Right lung (tissue), 5 donors: ENCODE measurements around the gene FBXO30. TPM values are rescaled to one million over a fixed set of nuclear protein-coding genes. Genes with fewer than 3 reads are reported as not detected.

Experiments used
- DNase-seq, 2 donors: peaks; one replicate each; pipeline ENCODE4 v3.0.0-alpha.2; 2013
- polyA plus RNA-seq, 5 donors: library from polyadenylated mRNA; unstranded; fragments of 120-200 nt; gene quantifications; one replicate each; pipeline versions ENCODE4 v1.2.1 to v1.2.3, GENCODE V29; 2013; ENCODE audit warnings: inconsistent platforms in 1 of 5, low replicate concordance in 1 of 5; ENCODE audit not compliant: insufficient read length in 5 of 5, insufficient read depth in 1 of 5

The FBXO30 gene
- polyA plus RNA-seq, 5 donors: 8.3 to 14.0 (median 10.5) TPM

DNA sequence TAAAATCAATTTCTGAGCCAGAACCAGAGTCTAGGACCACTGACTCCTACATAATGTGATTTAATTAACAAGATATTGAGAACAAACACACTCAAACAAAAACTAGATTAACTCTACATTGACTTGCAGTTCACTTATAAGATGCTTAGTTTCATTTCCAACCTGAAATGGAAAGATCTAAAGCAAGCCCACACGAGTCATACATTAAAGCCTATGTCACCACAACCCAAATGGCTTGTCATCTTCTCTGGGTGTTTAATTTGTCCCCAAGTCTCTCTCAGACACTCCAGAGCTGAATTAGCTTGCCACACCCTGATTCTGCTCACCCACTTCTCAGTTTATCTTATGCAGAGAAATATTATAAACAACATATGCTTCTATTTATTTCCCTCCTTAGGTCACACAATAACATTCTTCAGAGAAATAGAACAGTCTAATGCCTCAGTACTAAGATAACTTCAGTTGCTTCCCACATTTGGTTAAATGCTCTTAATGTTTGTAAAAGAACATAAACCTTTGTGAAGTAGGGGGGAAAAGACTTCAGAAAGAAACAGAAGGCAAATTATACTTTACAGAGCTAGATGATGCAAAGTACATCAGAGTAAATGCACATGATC is 8.8 kb upstream of the FBXO30 start:
- no peak for DNase-seq

DNA sequence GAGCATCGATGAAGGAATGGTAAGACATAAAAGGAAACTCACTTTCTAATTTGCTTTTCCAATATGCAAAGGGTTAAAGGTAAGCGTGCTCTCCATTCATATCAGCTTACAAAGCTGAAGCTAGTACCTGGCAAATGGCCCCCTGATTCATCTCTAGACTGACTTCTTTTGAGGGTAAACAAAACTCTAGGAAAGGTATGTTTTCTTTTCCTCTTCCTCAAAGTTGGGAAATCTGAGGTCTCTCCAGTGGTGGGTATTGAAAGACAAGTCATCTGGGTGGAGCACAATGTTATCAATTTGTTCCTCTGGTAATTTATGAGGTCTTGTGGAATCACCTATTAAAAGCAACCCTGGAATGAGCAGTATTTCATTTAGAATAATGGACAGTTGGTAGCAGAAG is 7.9 kb upstream of the FBXO30 start:
- no peak for DNase-seq

DNA sequence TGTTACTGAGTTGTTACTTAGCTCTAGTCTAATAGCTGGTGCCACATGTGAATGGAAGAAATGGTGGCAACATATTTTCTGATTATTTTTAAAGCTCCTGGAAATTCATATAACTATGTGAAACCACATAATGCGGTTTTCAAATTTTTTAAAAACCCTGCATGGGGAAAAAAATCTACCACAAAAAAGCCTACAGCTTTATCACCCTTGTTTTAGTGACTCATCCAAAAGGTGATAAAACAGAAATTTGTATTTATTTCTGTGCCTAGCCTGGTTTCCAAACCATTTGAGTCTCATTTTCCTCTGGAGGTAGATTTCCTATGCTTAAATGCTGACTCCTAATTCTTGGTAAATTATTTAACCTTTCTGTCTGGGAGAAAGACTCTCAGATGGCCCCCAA is 5.4 kb upstream of the FBXO30 start:
- DNase-seq: no peak

DNA sequence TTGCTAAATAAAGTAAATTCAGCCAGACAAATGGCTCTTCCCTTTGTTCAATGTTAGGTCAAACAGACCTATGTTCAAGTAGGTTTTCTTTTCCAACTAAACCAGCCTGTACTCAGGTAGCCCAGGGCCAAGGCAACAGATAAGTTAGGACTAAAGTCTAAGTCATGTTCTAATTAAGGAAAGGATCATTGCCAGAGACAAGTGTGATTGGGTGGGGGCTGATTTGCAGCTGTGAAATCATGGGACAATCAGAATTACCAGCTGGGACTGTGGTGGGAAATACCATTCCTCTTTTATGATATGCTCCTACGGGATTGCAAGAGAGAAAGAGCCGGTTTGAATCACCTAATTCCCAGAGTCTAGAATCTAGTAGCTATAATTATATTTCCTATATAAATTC is 4.2 kb upstream of the FBXO30 start:
- no peak for DNase-seq

DNA sequence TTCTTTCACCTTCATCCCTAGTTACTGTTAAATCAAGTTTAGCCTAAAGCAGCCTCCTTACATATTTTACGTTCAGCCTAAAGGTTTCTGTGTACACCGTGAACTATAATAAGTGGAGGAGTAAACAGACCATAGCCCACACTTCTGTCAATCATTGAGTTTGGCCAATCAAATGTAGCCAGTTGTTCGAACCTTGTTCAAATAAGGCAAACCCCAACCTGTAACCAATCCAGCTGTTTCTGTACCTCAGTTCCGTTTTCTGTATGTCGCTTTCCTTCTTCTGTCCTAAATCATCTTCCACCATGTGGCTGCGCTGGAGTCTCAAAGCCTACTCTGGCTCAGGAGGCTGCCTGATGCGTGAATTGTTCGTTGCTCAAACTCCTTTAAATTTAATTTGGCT is 1.8 kb upstream of the FBXO30 start:
- no peak for DNase-seq

DNA sequence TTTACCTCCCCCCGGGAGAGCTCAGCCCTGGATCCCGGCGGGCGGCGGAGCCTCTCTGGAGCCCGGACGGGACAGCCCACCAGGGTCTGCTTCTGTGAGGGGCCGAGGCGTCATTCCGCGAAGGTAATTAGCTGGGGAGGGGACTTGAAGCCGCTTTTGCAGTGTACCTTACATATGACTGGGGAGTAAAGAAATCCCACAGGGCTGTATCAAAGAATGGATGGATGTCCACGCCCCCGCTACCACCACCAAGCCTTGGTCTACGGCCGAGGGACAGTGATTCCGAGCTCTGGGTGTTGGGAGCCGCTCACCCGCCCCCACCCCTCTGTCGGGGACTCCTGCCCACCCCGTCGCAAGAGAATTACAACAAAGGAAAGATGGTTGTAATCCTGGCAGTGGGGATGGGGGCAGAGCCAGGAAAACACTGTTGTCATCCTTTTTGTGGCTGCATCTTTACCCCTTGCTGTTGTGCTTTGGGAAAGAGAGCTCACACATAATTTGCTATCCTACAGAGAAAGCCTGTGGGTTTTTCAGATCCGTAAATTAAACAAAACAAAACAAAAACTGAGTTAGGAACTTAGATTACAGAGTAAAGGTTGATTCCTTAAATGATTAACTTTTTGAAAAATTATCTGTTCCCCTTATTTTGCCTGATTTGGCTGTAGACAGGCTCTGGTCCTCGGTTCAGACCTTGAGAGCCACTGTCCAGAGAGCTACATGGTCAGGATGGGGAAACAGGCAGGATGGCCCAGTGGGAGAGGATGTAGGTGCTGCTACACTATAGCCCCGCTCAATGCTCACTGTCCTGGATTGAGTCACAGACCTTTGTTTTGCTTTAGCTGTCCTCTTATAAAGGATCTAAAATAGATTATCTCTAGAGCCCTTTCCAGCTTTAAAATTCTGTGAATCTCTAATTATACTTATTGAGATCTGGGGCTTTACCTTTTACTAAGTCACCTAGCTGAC is 997 bp upstream of the FBXO30 start:
- DNase-seq: no peak

DNA sequence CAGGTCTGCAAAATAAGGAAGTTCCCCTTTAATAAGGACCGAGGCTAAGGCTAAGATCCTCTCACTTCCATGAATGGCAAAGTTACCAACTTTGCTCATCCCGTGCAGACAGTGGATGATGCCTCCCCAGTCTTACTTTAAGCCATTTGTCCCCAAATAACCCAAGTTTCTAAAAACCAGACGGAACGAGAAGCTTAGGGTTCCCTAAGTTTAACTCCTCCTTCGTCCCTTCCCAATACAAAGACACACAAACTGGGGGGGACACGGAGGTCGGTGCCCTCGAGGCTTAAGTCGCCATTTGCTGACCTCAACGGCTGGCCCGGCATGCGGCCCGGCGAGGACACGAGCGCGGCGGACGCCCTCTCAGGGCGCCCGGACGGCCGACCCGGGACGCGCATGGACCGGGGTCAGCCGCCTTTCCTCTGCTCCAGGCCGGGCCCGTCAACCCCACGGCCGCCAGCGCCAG is 527 bp downstream of the FBXO30 start:
- peak; percentile 54 to 62 for DNase-seq

DNA sequence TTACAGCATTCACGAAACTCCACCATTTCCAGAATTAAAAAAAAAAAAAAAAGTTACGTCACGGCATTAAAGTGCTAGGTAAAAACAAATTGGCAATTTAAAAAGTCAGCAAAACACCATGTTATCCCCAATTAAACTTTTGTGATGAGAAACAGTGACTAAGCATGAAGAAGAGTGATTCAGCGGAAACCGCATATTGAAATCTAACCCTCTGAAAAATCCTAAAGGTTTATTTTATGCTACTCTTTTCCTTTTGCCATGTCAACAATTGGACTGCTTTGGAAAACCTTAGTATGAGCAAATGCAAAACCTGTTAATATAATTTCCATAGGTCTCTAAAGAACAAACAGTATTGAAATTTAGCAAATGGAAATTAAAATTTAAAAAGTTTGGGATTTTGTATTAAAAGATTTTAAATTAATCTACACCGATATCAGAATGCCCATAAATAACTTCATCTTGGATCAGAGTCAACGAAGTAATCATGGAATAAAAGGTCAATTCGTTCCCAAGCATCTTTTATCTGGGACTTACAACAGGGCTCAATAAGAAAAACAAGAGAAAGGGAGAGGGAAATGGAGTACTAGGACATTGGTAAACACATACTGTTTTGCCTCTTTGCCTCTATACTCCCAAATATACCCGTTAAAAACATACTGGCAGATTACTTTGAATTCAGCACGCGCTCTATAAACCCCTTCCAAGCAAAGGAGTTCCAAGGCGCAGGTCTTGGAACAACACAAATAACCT is 1.1 kb downstream of the FBXO30 start:
- peak; percentile 21 to 25 for DNase-seq

DNA sequence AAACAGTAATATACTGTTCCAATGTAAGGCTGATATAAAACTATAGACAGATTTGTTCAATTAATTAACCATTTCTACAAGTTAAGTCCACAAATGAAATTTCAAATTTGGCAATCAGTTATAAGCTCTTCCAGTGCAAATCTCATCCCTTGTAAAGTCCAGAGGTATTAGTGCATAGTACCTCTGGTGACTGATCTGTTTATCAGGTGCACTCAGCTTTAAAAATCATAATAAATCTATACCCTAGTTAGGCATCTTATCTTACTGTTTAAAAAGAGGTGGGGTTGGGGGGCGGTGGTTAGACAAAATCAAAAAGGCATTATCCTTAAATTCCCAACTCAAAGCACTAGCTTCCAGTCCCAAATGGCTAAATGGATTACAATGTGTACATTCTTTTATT is 2.9 kb downstream of the FBXO30 start:
- DNase-seq: no peak

DNA sequence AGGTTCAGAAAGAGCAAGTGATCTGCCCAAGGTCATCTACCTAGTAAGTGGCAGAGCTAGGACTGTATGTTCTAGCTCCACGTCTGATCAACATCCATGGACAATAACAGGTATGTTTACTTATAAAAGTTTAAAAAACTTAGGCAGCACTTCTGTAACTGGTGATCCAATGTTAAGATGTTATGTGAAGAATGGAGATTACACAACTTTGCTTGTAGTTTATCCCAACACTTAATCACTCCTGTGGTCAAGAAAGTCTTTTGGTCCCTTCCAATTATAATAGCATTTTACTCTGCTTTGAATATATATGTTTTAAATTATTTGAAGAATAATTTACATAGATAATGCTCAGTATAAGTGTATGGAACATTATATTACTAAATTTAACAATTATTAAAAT is 4.8 kb downstream of the FBXO30 start:
- DNase-seq: no peak

DNA sequence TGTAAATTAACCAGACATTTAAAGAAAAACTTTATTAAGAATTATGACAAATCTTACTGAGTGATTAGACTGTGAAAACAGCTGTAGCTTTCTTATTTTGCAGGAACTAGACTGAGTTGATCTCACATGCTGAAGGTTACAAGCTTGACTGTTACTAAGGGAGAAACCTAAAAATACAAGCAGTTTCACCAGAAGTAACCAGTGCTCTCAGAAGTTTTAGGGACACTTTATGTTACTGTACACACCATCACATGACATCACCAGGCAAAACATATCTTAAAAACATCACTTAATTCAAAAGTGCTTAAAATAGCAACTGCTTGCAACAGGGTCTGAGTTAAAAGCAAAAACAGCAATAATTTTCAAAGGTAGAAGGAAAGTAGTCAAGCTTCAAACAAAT is 5.4 kb downstream of the FBXO30 start:
- no peak for DNase-seq

DNA sequence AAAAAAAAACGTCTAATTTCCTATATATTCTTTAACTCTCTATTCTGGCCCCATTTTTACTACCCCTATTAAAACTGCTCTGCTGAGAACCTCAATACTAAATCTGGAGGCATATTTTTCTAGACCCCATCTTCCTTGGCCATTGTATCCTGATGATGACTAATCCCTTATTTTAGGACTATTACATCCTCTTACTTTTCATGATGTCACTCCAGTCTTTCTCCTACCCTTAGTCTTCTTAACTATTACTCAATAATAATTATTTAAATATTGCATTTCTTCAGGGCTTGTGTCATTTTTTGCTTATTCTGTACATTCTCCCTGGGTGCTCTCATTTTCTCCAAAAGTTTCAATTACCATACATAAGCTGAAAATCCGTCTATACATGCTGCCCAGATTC is 6.4 kb downstream of the FBXO30 start:
- no peak for DNase-seq

DNA sequence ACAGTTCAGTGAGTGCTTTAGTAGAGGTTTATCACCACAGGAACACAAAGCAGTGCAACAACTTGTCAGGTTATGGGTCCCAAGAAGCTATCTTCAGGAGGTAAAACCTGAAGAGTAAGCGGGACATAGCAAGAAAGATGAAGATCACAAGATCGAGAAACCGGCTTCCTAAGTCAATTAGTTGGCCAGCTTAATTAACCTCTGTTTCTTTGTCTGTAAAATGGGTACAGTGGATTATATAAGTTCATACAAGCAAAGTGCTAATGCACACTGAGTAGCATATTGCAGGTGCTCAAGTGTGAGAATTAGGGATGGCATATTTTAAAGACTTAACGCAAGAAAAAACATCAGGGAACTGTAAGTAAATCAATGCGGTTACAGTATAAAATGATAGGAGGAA is 12.5 kb downstream of the FBXO30 start:
- DNase-seq: no peak

DNA sequence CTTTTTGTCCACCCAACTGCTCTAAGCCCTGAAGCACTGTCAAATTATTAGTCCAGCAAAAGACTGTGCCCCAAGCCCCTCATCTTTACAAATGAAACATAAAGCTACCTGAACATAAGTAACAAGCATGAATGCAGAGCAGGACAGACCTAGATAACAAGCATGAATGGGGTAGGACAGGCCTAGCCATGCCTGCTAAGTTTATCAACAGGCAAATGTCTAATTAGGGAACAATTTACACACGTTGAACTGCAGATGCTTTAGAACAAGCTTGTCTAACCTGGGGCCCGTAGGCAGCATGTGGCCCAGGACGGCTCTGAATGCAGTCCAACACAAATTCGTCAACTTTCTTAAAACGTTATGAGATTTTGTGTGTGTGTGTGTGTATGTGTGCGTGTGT is 13.6 kb downstream of the FBXO30 start:
- DNase-seq: no peak

DNA sequence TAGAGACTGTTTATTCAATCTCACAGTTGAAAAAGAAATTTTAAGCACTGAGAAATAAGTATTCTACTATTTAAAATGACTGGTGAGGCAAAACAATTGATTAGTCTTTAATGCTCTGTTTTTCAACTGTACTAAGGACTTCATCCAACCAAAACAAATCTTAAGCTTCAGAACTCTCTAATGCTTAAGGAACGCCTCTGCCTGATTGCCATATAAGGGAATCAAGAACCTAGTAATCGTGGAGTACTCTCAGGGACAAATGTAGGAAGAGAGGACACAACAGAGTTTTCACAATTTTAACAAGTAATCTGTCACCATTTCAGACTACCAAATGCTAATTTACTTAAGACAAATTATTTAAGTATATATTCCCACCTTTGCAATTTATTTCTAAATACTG is 16.1 kb downstream of the FBXO30 start:
- DNase-seq: no peak

DNA sequence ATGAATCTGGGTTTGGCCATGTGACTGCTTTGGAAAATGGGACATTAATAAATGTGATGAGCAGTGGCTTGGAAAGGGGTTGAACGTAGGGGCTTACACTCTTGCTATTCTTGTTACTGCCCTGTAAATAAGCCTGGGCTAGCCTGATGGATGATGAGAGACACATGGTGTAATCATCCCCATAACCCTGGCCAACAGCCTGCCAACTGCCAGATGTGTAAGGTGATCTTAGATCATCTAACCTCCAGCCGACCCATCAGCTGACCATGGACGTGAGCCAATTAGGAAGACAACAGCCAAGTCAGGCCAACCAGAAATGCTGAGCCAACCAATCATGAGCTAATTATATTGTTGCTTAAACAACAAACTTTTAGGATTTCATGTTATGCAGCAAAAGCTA is 25.2 kb downstream of the FBXO30 start:
- no peak for DNase-seq

DNA sequence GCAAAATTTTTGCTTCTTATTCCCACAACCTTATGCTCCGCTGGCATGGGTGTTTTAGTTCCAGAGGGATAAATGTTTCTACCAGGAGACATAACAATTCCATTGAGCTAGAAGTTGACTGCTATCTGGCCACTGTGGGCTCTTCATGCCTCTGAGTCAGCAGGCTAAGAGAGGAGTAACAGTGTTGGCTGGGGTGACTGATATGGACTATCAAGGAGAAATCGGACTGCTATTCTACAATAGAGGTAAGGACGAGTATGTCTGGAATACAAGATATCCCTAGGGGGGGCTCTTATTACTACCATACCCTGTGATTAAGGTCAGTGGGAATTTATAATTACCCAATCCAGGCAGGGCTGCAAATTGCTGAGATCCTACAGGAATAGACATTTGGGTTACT is 26.9 kb downstream of the FBXO30 start:
- no peak for DNase-seq

DNA sequence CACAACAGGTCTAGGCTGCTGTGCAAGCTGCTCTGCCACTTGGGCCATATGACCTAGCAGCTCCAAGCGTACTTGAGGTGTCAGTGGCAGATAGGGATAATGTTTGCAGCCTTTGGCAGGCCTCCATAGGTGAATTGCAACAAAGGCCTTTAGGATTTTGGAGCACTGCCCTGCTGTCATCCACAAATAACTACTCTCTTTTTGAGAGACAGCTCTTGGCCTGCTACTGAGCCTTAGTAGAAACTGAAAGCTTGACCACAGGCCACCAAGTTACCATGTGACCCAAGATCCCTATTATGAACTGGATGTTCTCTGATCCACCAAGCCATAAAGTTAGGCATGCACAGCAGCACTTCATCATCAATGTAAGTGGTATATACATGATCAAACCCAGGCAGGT is 29.9 kb downstream of the FBXO30 start:
- no peak for DNase-seq

DNA sequence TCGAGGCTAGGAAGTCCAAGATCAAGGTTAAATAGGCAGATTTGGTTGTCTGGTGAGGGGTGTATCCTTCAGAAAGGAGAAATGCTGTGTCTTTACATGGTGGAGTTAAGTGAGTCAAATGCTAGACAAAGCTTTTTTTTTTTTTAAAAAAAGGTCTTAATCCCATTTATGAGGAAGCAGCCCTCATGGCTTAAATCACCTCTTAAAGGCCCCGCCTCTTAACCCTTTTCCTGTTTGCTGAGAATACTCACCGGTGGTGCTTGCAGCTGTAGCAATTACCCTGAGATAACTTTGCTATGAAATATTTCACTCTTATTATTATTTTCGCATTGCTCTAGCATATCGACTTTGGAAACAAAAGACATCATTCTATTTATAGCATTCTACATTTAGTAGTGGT is 30.8 kb downstream of the FBXO30 start:
- DNase-seq: no peak

DNA sequence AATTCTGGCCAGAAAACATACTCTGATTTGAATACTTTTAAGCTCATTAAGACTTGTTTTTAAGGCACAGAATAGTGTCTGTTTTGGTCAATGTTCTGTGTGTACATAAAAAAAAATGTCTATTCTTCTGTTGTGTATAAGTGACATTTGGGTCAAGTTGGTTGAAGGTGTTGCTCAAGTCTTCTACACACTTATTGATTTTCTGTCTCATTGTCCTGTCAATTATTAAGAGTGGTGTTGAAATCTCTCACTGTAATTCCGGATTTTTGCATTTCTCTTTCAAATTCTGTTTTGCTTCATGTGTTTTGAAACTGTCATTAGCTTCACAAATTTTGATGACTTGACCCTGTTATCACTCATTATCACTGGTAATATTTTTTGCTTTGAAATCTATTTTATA is 41.7 kb downstream of the FBXO30 start:
- DNase-seq: no peak

DNA sequence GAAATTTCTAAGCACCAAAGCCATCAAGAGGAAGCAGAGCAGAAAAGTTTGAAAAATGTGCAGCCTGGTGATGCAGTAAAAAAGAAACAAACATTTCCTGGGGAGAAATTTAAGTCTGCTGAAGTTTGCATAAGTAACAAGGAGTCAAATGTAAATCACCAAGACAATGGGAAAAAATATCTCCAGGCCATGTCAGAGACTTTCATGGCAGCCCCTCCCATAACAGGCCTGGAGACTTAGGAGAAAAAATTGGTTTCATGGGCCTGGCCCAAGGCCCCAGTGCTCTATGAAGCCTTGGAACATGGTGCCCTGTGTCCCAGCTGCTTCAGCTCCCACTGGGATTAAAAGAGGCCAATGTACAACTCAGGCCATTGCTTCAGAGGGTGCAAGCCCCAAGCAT is 49.1 kb downstream of the FBXO30 start:
- no peak for DNase-seq

DNA sequence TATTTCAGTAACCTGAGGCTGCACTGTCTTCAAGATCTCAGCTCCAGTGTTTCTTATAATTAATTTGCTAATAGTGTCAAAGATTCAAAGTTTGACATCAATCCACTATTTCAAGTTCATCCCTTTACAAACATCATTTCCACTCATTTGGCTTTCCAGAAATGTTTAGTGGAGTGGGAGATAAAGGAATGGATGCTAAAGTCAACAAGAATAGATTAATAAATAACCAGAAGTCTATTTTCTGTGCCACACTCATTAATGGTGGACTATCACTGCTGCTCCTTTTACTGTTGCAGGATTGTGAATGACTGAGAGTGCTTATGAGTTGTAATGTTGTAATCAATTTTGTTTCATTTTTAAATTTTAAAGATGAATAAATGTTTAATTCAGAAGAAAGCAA is 50.9 kb downstream of the FBXO30 start:
- DNase-seq: no peak

DNA sequence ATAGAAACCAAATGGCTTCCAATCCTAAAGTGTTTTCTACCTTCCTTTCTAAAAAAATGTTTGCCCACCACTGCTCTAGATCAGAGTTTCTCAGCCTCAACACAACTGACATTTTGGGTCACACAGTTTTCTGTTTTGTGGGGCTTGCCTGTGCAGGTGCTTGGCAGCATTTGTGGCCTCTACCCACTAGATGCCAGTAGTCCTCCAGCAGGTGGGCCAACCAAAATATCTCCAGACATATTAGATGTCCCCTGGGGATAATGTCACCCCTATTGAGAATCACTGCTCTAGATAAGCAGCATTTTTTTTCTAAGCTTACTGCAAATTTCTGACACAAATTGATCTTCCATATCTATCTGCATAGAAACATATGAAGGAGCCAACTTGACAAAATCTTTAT is 53.0 kb downstream of the FBXO30 start:
- DNase-seq: no peak
